HepG2 (cell line): ENCODE data around the gene FNDC4. TPM values are rescaled to one million over a fixed set of nuclear protein-coding genes. Genes with fewer than 3 reads are reported as not detected.
A peak's percentile ranks its signal among the peaks of the same experiment; 100 is the strongest.

Source experiments
- AGO1 ChIP-seq: fragments of 200-400 bp; formaldehyde crosslinking; IDR thresholded peaks from 2 replicates; pipeline ENCODE4 v1.6.1; 2017; ENCODE audit warnings: mild to moderate bottlenecking, low read depth, low read length, moderate library complexity; ENCODE audit not compliant: poor library complexity, severe bottlenecking
- BORCS8-MEF2B ChIP-seq: sonication (generic); formaldehyde crosslinking; IDR thresholded peaks from 2 replicates; pipeline ENCODE4 v1.8.0; 2022; ENCODE audit warnings: mild to moderate bottlenecking, missing genetic modification reagents
- MBD4 ChIP-seq: IDR thresholded peaks from 2 replicates; pipeline ENCODE4 v1.6.1; 2012; ENCODE audit warnings: low read length, inconsistent platforms, borderline replicate concordance
- POLR2AphosphoS2 ChIP-seq: IDR thresholded peaks from 2 replicates; pipeline ENCODE4 v1.6.1; 2011; ENCODE audit warnings: low read depth, low read length, improper control_type of control experiment
- POLR2G ChIP-seq: fragments of 200-400 bp; formaldehyde crosslinking; IDR thresholded peaks from 2 replicates; pipeline ENCODE4 v1.6.1; 2018; ENCODE audit warnings: mild to moderate bottlenecking, low read depth, low read length, moderate library complexity
- RARG ChIP-seq: sonication (generic); formaldehyde crosslinking; IDR thresholded peaks from 2 replicates; pipeline ENCODE4 v1.4.0; 2020; ENCODE audit warnings: low read depth, mild to moderate bottlenecking, missing genetic modification reagents
- RBFOX2 ChIP-seq: fragments of 200-400 bp; formaldehyde crosslinking; IDR thresholded peaks from 2 replicates; pipeline ENCODE4 v1.6.1; 2017; ENCODE audit warnings: low read depth, mild to moderate bottlenecking, low read length
- SNAI1 ChIP-seq: sonication (generic); formaldehyde crosslinking; IDR thresholded peaks from 2 replicates; pipeline ENCODE4 v1.5.0; 2020; ENCODE audit warnings: mild to moderate bottlenecking, missing genetic modification reagents, borderline replicate concordance
- ZFP82 ChIP-seq: sonication (generic); formaldehyde crosslinking; IDR thresholded peaks from 2 replicates; pipeline ENCODE4 v1.5.1; 2020; ENCODE audit warnings: mild to moderate bottlenecking, missing genetic modification reagents, borderline replicate concordance
- ZNF33B ChIP-seq: sonication (generic); formaldehyde crosslinking; IDR thresholded peaks from 2 replicates; pipeline ENCODE4 v1.5.1; 2020; ENCODE audit warnings: mild to moderate bottlenecking, missing genetic modification reagents
- ZNF431 ChIP-seq: sonication (generic); formaldehyde crosslinking; IDR thresholded peaks from 2 replicates; pipeline ENCODE4 v1.9.0; 2022; ENCODE audit warnings: missing genetic modification reagents, low read depth, mild to moderate bottlenecking, borderline replicate concordance
- ZNF501 ChIP-seq: sonication (generic); formaldehyde crosslinking; IDR thresholded peaks from 2 replicates; pipeline ENCODE4 v1.5.1; 2020; ENCODE audit warnings: mild to moderate bottlenecking, moderate library complexity, missing genetic modification reagents
- ZNF598 ChIP-seq: sonication (generic); formaldehyde crosslinking; IDR thresholded peaks from 2 replicates; pipeline ENCODE4 v1.5.1; 2020; ENCODE audit warnings: mild to moderate bottlenecking, missing genetic modification reagents, borderline replicate concordance
- ZNF652 ChIP-seq: IDR thresholded peaks from 2 replicates; pipeline ENCODE4 v1.6.1; 2016; ENCODE audit warnings: low read depth, borderline replicate concordance
- ZNF776 ChIP-seq: sonication (generic); formaldehyde crosslinking; IDR thresholded peaks from 2 replicates; pipeline ENCODE4 v1.4.0; 2020; ENCODE audit warnings: mild to moderate bottlenecking, missing genetic modification reagents
- ZSCAN20 ChIP-seq: sonication (generic); formaldehyde crosslinking; IDR thresholded peaks from 2 replicates; pipeline ENCODE4 v1.4.0; 2020; ENCODE audit warnings: missing genetic modification reagents, mild to moderate bottlenecking, borderline replicate concordance
- polyA plus RNA-seq, 8 experiments: library from polyadenylated mRNA; depleted of rRNA in 3 of 8; stranded (reverse) in 7 of 8; unstranded in 1 of 8; fragments of >200 nt; fragmentation: Illumina TruSeq in 4 of 8; extraction: Trizol in 4 of 8; gene quantifications; 2 replicates each; pipeline versions ENCODE4 v1.2.1 to v1.2.3, GENCODE V29; 2011 to 2016; ENCODE audit warnings: low read depth in 4 of 8, missing spikeins in 1 of 8, mixed read lengths in 1 of 8; ENCODE audit not compliant: insufficient read depth in 1 of 8
- total RNA-seq, 5 experiments: library from RNA; depleted of rRNA; stranded (reverse); fragments of >200 nt; fragmentation: Illumina TruSeq; extraction: Trizol; gene quantifications; 2 replicates each; pipeline ENCODE4 v1.2.3, GENCODE V29; 2016; ENCODE audit warnings: low read depth in 1 of 5
- TF ChIP-seq, protein P1 (sequence below): IDR thresholded peaks from 2 replicates; pipeline ENCODE4 v1.6.1; 2016; ENCODE audit warnings: missing compliant biosample characterization, missing genetic modification reagents, borderline replicate concordance
- TF ChIP-seq, protein P2 (sequence below): sonication (generic); formaldehyde crosslinking; IDR thresholded peaks from 2 replicates; pipeline ENCODE4 v1.5.1; 2020; ENCODE audit warnings: missing genetic modification reagents, mild to moderate bottlenecking, borderline replicate concordance
- TF ChIP-seq, protein P3 (sequence below): IDR thresholded peaks from 2 replicates; pipeline ENCODE4 v1.6.1; 2018; ENCODE audit warnings: missing genetic modification reagents, mild to moderate bottlenecking, missing compliant biosample characterization
- TF ChIP-seq, protein P4 (sequence below): IDR thresholded peaks from 2 replicates; pipeline ENCODE4 v1.6.1; 2012; ENCODE audit warnings: low read depth, low read length, improper control_type of control experiment
- TF ChIP-seq, protein P5 (sequence below): sonication (generic); formaldehyde crosslinking; conservative IDR thresholded peaks from 2 replicates; pipeline ENCODE4 v1.8.0; 2022; ENCODE audit warnings: missing genetic modification reagents

FNDC4 gene
- total and polyA plus RNA-seq, 2 of the 13 experiments (the other 11 are each of a cell fraction or from before 2014, with no cell fraction given), result 9.0 to 17.4 TPM

DNA sequence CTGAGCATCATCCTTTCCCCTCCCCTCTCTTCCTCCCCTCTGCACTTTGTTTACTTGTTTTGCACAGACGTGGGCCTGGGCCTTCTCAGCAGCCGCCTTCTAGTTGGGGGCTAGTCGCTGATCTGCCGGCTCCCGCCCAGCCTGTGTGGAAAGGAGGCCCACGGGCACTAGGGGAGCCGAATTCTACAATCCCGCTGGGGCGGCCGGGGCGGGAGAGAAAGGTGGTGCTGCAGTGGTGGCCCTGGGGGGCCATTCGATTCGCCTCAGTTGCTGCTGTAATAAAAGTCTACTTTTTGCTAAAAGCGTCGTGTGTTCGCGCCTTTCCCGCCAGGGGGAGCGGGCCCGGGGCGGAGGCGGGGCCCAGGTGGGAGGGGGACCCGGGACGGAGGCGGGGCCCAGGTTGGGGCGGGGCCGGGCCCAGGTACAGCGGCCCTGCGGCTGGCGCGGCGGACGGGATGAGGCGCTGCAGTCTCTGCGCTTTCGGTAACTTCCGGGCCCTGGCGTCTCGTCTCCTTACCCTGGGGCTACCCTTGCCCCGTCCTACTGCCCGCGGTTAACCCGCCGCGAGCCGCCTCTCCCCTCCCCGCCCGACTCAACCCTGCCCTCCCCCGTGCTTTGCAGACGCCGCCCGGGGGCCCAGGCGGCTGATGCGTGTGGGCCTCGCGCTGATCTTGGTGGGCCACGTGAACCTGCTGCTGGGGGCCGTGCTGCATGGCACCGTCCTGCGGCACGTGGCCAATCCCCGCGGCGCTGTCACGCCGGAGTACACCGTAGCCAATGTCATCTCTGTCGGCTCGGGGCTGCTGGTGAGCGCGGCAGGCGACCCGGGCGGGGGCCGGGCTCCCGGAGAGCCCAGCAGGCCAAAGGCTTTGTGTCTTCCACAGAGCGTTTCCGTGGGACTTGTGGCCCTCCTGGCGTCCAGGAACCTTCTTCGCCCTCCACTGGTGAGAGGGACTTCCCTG, 52.8 kb downstream of the FNDC4 start, which contains the start of gene KRTCAP3 (continued):
- TF ChIP-seq, protein P1, sequence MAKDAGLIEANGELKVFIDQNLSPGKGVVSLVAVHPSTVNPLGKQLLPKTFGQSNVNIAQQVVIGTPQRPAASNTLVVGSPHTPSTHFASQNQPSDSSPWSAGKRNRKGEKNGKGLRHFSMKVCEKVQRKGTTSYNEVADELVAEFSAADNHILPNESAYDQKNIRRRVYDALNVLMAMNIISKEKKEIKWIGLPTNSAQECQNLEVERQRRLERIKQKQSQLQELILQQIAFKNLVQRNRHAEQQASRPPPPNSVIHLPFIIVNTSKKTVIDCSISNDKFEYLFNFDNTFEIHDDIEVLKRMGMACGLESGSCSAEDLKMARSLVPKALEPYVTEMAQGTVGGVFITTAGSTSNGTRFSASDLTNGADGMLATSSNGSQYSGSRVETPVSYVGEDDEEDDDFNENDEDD (CRISPR knock-in tag), result no peak
- TF ChIP-seq, protein P2, sequence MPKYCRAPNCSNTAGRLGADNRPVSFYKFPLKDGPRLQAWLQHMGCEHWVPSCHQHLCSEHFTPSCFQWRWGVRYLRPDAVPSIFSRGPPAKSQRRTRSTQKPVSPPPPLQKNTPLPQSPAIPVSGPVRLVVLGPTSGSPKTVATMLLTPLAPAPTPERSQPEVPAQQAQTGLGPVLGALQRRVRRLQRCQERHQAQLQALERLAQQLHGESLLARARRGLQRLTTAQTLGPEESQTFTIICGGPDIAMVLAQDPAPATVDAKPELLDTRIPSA (CRISPR knock-in tag), result no peak
- TF ChIP-seq, protein P3, sequence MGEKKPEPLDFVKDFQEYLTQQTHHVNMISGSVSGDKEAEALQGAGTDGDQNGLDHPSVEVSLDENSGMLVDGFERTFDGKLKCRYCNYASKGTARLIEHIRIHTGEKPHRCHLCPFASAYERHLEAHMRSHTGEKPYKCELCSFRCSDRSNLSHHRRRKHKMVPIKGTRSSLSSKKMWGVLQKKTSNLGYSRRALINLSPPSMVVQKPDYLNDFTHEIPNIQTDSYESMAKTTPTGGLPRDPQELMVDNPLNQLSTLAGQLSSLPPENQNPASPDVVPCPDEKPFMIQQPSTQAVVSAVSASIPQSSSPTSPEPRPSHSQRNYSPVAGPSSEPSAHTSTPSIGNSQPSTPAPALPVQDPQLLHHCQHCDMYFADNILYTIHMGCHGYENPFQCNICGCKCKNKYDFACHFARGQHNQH (CRISPR knock-in tag), result no peak
- TF ChIP-seq ZSCAN20 (CRISPR knock-in tag), result no peak
- peak; percentile 73; the same call in 1 of the 2 replicates for TF ChIP-seq RBFOX2
- no peak for TF ChIP-seq ZNF431 (CRISPR knock-in tag)
- peak; percentile 79; the same call in 1 of the 2 replicates for TF ChIP-seq POLR2AphosphoS2
- TF ChIP-seq MBD4, result no peak
- TF ChIP-seq RARG, result no peak
- peak; percentile 44 for TF ChIP-seq POLR2G
- TF ChIP-seq ZNF501 (CRISPR knock-in tag), result no peak
- TF ChIP-seq, protein P4, sequence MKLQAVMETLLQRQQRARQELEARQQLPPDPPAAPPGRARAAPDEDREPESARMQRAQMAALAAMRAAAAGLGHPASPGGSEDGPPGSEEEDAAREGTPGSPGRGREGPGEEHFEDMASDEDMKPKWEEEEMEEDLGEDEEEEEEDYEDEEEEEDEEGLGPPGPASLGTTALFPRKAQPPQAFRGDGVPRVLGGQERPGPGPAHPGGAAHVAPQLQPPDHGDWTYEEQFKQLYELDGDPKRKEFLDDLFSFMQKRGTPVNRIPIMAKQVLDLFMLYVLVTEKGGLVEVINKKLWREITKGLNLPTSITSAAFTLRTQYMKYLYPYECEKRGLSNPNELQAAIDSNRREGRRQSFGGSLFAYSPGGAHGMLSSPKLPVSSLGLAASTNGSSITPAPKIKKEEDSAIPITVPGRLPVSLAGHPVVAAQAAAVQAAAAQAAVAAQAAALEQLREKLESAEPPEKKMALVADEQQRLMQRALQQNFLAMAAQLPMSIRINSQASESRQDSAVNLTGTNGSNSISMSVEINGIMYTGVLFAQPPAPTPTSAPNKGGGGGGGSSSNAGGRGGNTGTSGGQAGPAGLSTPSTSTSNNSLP, result no peak
- no peak for TF ChIP-seq BORCS8-MEF2B (CRISPR knock-in tag)
- TF ChIP-seq SNAI1 (CRISPR knock-in tag), result no peak
- peak; percentile 54 for TF ChIP-seq AGO1
- TF ChIP-seq ZNF776 (CRISPR knock-in tag), result 0 out of 2 replicates have a peak, but pooled peaks have one; percentile 34
- TF ChIP-seq ZNF598 (CRISPR knock-in tag), result no peak
- no peak for TF ChIP-seq ZFP82
- TF ChIP-seq ZNF652 (CRISPR knock-in tag), result no peak
- no peak for TF ChIP-seq ZNF33B
- TF ChIP-seq, protein P5, sequence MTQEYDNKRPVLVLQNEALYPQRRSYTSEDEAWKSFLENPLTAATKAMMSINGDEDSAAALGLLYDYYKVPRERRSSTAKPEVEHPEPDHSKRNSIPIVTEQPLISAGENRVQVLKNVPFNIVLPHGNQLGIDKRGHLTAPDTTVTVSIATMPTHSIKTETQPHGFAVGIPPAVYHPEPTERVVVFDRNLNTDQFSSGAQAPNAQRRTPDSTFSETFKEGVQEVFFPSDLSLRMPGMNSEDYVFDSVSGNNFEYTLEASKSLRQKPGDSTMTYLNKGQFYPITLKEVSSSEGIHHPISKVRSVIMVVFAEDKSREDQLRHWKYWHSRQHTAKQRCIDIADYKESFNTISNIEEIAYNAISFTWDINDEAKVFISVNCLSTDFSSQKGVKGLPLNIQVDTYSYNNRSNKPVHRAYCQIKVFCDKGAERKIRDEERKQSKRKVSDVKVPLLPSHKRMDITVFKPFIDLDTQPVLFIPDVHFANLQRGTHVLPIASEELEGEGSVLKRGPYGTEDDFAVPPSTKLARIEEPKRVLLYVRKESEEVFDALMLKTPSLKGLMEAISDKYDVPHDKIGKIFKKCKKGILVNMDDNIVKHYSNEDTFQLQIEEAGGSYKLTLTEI (CRISPR knock-in tag), result no peak
